Astrocyte of the hippocampus (primary cell): ENCODE measurements around the gene MRPL17.

ENCODE experiments used
- DNase-seq: peaks from one replicate; pipeline ENCODE4 v3.0.0; 2011; ENCODE audit warnings: low read depth, low spot score

Gene MRPL17

DNA sequence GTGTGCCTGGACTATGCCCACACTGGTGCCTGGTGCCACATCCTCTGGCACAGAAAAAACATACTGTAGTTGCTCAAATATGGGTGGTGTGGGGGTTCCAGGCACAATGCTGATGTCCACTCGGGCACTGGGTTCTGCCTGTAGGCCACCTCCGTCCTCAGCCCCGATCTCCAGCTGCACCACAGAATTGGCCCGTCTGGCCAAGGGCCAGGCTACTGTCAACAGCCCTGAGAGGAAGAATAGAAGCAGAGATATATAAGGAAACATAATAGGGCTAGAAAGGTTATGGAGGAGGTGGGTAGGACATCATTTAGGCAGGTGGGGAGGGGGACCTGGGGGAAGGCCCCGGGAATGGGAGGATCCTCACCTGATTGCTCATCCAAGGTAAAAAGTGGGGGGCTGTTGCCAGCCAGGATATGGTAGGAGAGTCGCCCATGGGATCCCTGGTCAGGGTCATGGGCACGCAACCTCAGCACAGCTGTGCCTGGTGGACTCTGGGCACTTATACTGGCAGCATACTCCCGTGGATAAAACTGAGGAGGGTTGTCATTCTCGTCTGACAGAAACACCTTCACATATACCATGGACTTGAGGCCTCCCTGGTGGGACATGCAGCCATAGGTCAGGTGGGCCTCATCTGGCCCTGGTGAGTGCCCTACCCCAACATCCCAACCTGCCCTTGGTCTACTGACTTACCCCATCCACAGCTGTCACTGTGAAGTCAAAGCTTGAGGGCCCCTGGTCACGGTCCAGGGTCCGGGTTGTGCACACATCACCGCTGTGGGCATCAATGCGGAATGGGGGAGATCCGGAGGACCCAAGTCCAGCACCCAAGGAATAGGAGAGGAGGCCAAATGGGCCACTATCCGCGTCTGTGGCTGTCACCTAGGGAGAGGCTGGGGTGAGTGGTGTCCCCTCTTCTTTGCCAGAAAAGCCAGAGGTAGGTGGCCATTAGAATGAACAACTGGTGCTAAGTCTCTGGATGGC, 49.4 kb downstream of the MRPL17 start:
- no peak for DNase-seq

- no peak for DNase-seq
Observed at GRCh38 chr11:6632116-6633073, 50.7 kb downstream of the MRPL17 start.

GRCh38 chr11:6631361-6631890, 51.7 kb downstream of the MRPL17 start:
- DNase-seq: no peak

GRCh38 chr11:6630632-6631291, 52.4 kb downstream of the MRPL17 start:
- no peak for DNase-seq
